ENCODE results near the gene LIN28B.

Gene LIN28B

DNA sequence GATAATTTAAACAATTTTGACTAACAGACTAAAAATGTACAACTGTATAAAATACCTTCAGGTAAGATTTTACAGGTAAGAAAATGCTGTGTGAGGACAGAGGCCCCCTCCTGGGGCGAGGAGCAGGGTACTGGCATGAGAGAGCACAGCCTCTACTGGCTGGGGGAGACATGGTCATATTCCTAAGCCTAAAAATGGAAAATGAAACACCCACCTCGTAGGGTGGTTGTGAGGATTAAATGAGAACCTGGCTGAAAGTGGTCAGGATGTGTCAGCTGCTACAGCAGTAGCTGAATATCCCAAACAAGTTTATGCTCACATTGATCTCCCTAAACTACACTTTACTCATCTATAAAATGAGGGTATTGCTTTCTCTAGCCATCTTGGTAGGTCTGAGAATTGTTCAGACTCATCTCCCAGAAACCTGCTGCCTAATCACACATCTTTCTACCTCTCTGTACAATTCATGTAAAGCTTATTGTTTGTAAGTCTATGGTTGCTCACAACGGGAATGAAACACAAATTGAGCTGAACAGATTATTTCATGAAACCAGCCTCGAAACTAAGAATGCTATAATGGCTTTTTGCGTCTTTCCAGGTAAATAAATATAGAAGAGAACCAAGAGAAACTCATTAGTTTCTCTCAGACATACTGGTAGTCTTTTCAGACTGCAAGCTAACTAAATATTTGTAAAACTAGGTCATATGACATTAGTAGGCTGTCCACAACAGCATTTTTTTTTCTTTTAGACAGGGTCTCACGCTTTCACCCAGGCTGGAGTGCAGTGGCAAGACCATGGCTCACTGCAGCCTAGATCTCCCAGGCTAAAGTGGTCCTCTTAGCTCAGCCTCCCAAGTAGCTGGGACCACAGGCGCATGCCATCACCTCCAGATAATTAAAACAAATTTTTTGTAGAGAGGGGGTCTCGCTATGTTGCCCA lies 153.3 kb downstream of the LIN28B start:
- no peak for DNase-seq (ENCODE audit: low read depth in 3 of 3)

DNA sequence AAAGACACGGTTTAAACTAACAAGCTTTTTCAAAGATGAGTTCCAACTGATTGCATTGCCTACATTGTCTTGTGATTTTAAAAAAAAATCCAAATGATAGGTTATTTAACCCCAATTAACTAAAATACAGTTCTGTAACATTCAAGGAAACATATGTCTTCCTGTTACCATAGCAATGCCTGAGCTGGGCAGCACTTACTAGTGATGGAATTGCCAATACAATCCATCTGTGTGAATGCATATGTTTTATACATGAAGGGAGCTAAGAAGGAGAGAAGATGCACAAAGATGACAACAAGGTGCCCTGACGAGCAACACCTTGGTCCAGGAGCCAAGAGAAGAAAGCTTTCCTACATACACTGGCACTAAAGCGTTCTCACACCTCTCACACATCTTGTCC lies 154.2 kb downstream of the LIN28B start:
- no peak for DNase-seq (ENCODE audit: low read depth in 3 of 3)

DNA sequence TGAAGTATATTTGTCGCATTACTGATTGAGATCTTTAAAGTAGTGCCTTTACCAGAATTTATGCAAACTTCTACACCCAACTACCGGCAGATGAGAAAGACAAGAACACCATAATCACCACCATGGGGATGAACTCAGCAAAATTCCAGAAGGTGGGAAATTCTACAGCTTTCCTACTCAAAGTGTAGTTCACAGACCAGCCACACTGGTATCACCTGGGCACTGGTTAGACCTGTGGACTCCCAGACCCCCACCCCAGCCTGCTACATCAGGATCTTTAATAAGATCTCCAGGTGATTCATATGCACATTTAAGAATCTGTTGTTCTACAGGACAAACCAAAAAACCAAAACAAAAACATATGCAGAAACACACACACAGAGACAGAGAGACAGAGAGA lies 155.0 kb downstream of the LIN28B start:
- no peak for DNase-seq (ENCODE audit: low read depth in 3 of 3)

- DNase-seq (ENCODE audit: low read depth in 3 of 3) = no peak
Measured at GRCh38 chr6:105112577-105112976, 155.7 kb downstream of the LIN28B start.

DNA sequence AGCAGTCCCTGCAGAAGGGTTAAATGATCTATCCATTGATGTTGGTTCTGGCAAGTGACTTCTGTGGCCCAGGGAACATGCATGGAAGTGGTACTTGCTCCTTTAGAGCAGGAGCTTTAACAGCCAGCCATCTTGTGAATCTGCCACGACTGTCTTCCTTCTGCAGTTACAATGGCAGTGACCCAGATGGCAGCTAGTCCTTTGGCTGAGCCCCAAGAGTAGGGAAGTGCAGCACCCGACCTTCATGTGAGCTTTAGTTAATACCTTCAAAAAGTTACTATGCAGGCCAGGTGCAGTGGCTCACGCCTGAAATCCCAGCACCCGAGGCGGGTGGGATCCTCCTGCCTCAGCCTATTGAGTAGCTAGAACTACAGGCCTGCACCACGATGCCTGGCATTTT lies 156.5 kb downstream of the LIN28B start:
- no peak for DNase-seq (ENCODE audit: low read depth in 3 of 3)

GRCh38 chr6:105116150-105116549 lies 159.2 kb downstream of the LIN28B start:
- DNase-seq (ENCODE audit: low read depth in 3 of 3) = no peak

DNA sequence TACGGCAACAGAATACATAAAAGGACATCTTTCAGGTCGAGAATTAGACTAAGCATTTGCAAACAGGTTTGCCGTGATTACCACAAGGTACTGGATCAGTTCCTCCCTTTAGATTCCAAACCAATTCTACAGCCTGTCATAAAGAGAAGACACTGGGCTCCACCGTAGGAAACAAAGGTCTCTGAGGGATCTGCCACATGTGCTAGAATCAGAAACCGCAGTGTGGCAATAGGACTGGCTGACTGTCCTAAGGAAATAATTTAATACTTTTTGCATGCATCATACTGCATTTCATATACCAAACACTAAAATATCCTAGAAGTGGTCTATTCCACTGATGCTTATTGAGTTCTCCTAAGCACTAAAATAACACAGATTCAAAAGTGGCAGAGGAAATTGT lies 163.7 kb downstream of the LIN28B start:
- DNase-seq (ENCODE audit: low read depth in 3 of 3) = no peak

- DNase-seq (ENCODE audit: low read depth in 3 of 3) = no peak
Measured at GRCh38 chr6:105121981-105122380, 165.1 kb downstream of the LIN28B start.

- DNase-seq (ENCODE audit: low read depth in 3 of 3) = no peak
Measured at GRCh38 chr6:105122717-105123116, 165.8 kb downstream of the LIN28B start.

All from stimulated activated CD4-positive, alpha-beta T cell treated with anti-CD3 and anti-CD28 coated beads, TNF-alpha, amount 100 ng/mL, for 4 hours (primary cell).